IPS DF 6.9 (cell line): ENCODE measurements around the gene AGAP3.

Source experiments
- DNase-seq: peaks from one replicate; pipeline ENCODE4 v3.0.0-alpha.2; 2013; ENCODE audit warnings: low read depth, low spot score
- H3K27ac ChIP-seq: one replicate; pipeline ENCODE4 v1.5.1; 2013; ENCODE audit warnings: low read length, control low read depth
- H3K27me3 ChIP-seq: 2 replicates; pipeline ENCODE4 v1.6.1; 2013; ENCODE audit warnings: mild to moderate bottlenecking, low read length; ENCODE audit not compliant: control insufficient read depth, insufficient read depth
- H3K36me3 ChIP-seq: 2 replicates; pipeline ENCODE4 v1.6.1; 2013; ENCODE audit warnings: low read length; ENCODE audit not compliant: control insufficient read depth, insufficient read depth
- H3K4me1 ChIP-seq: 2 replicates; pipeline ENCODE4 v1.6.1; 2013; ENCODE audit warnings: low read length; ENCODE audit not compliant: control insufficient read depth, insufficient read depth
- H3K4me3 ChIP-seq: 2 replicates; pipeline ENCODE4 v1.5.1; 2013; ENCODE audit warnings: mild to moderate bottlenecking, low read length
- H3K9me3 ChIP-seq: 2 replicates; pipeline ENCODE4 v1.6.1; 2013; ENCODE audit warnings: low read length, inconsistent platforms; ENCODE audit not compliant: control insufficient read depth, insufficient read depth
- WGBS: extraction: QIAGEN DNeasy Blood & Tissue Kit; methylation state at CpG from one replicate; pipeline ENCODE4 v1.1.7; 2013; ENCODE audit warnings: mixed read lengths, missing lambda C conversion rate; ENCODE audit not compliant: insufficient read length, insufficient coverage; 5-methylcytosine and 5-hydroxymethylcytosine counted together

Gene AGAP3

GRCh38 chr7:151121380-151122170, 35.3 kb downstream of the AGAP3 start:
- WGBS, result no CpG with 5 or more reads among the region's 30 CpGs
- no peak for DNase-seq
- Histone ChIP-seq H3K4me1 (peaks cover 7% of the 10 kb centered on the region), H3K36me3 (peaks cover 13% of the 10 kb centered on the region), H3K9me3 (no peaks in the 10 kb centered on the region), H3K27me3 (no peaks in the 10 kb centered on the region), H3K27ac (no peak overlapping the region), H3K4me3 (no peak overlapping the region)

GRCh38 chr7:151122276-151122675, 36.0 kb downstream of the AGAP3 start:
- Histone ChIP-seq H3K4me1 (peaks cover 11% of the 10 kb centered on the region), H3K27ac (no peak overlapping the region), H3K9me3 (no peaks in the 10 kb centered on the region), H3K36me3 (peaks cover 13% of the 10 kb centered on the region), H3K4me3 (no peak overlapping the region), H3K27me3 (no peaks in the 10 kb centered on the region)
- no peak for DNase-seq
- WGBS, result no CpG with 5 or more reads among the region's 24 CpGs

GRCh38 chr7:151122796-151123157, 36.5 kb downstream of the AGAP3 start:
- no peaks in the 10 kb centered on the region for H3K9me3 ChIP-seq
- H3K27me3 ChIP-seq, result no peaks in the 10 kb centered on the region
- no peak overlapping the region for H3K27ac ChIP-seq
- WGBS, result no CpG with 5 or more reads among the region's 29 CpGs
- no peak overlapping the region for H3K4me3 ChIP-seq
- no peak for DNase-seq
- H3K36me3 ChIP-seq, result peaks cover 13% of the 10 kb centered on the region
- H3K4me1 ChIP-seq, result peaks cover 11% of the 10 kb centered on the region

- H3K27ac ChIP-seq, result no peak overlapping the region
- peaks cover 13% of the 10 kb centered on the region for H3K36me3 ChIP-seq
- DNase-seq, result no peak
- H3K27me3 ChIP-seq, result no peaks in the 10 kb centered on the region
- H3K4me3 ChIP-seq, result no peak overlapping the region
- no CpG with 5 or more reads among the region's 50 CpGs for WGBS
- no peaks in the 10 kb centered on the region for H3K9me3 ChIP-seq
- peaks cover 11% of the 10 kb centered on the region for H3K4me1 ChIP-seq
Measured at GRCh38 chr7:151123158-151123821, 37.0 kb downstream of the AGAP3 start.

GRCh38 chr7:151123822-151124464, 37.7 kb downstream of the AGAP3 start:
- H3K4me1 ChIP-seq, result peaks cover 11% of the 10 kb centered on the region
- H3K27me3 ChIP-seq, result no peaks in the 10 kb centered on the region
- H3K9me3 ChIP-seq, result no peaks in the 10 kb centered on the region
- no peak for DNase-seq
- H3K4me3 ChIP-seq, result no peak overlapping the region
- no peak overlapping the region for H3K27ac ChIP-seq
- WGBS, result no CpG with 5 or more reads among the region's 24 CpGs
- peaks cover 12% of the 10 kb centered on the region for H3K36me3 ChIP-seq

- WGBS, result no CpG with 5 or more reads among the region's 7 CpGs
- Histone ChIP-seq H3K4me1 (peaks cover 11% of the 10 kb centered on the region), H3K27me3 (no peaks in the 10 kb centered on the region), H3K4me3 (no peak overlapping the region), H3K27ac (no peak overlapping the region), H3K9me3 (no peaks in the 10 kb centered on the region), H3K36me3 (peaks cover 9% of the 10 kb centered on the region)
- no peak for DNase-seq
Measured at GRCh38 chr7:151124481-151124880, 38.2 kb downstream of the AGAP3 start.

- Histone ChIP-seq H3K9me3 (no peaks in the 10 kb centered on the region), H3K27me3 (no peaks in the 10 kb centered on the region), H3K4me3 (peak overlapping the region; percentile 41; the same call in 1 of the 2 replicates), H3K36me3 (peaks cover 9% of the 10 kb centered on the region), H3K27ac (no peak overlapping the region), H3K4me1 (peaks cover 11% of the 10 kb centered on the region)
- DNase-seq, result no peak
- no CpG with 5 or more reads among the region's 14 CpGs for WGBS
Measured at GRCh38 chr7:151124899-151125399, 38.7 kb downstream of the AGAP3 start.

- no peak overlapping the region for H3K27ac ChIP-seq
- H3K27me3 ChIP-seq, result no peaks in the 10 kb centered on the region
- peak overlapping the region; percentile 41; the same call in 1 of the 2 replicates for H3K4me3 ChIP-seq
- no peaks in the 10 kb centered on the region for H3K9me3 ChIP-seq
- WGBS, result no CpG with 5 or more reads among the region's 22 CpGs
- no peak for DNase-seq
- peaks cover 11% of the 10 kb centered on the region for H3K4me1 ChIP-seq
- H3K36me3 ChIP-seq, result peaks cover 9% of the 10 kb centered on the region
Measured at GRCh38 chr7:151125470-151125845, 39.2 kb downstream of the AGAP3 start.

GRCh38 chr7:151125846-151126481, 39.7 kb downstream of the AGAP3 start:
- H3K27ac ChIP-seq, result no peak overlapping the region
- H3K36me3 ChIP-seq, result peaks cover 5% of the 10 kb centered on the region
- no CpG with 5 or more reads among the region's 58 CpGs for WGBS
- H3K9me3 ChIP-seq, result no peaks in the 10 kb centered on the region
- DNase-seq, result no peak
- no peaks in the 10 kb centered on the region for H3K27me3 ChIP-seq
- H3K4me1 ChIP-seq, result peaks cover 11% of the 10 kb centered on the region
- H3K4me3 ChIP-seq, result peak overlapping the region; percentile 41; the same call in 1 of the 2 replicates

GRCh38 chr7:151126491-151127137, 40.3 kb downstream of the AGAP3 start:
- Histone ChIP-seq H3K36me3 (peaks cover 5% of the 10 kb centered on the region), H3K9me3 (no peaks in the 10 kb centered on the region), H3K4me1 (peaks cover 11% of the 10 kb centered on the region), H3K27ac (no peak overlapping the region), H3K27me3 (no peaks in the 10 kb centered on the region), H3K4me3 (no peak overlapping the region)
- no CpG with 5 or more reads among the region's 19 CpGs for WGBS
- no peak for DNase-seq
